Activated T-helper 1 cell treated with anti-CD3 and anti-CD28 coated beads, Interleukin-2, amount 50 U/mL, for 16 hours (primary cell): ENCODE results near the gene FBXO31.
"Not testable (repeated sequence)": the region's sequence is repeated elsewhere in the genome, so short reads cannot be mapped to it uniquely, and the experiment has no call there.

Experiments
- DNase-seq, 2 donors: peaks; one replicate each; pipeline ENCODE4 v3.0.0-alpha.2; 2020; ENCODE audit warnings: low read depth in 1 of 2, low spot score in 1 of 2

The FBXO31 gene

GRCh38 chr16:87365021-87365713 is 18.4 kb downstream of the FBXO31 start:
- no peak for DNase-seq

GRCh38 chr16:87363771-87364455 is 19.7 kb downstream of the FBXO31 start:
- DNase-seq: no peak

GRCh38 chr16:87362828-87363559 is 20.6 kb downstream of the FBXO31 start:
- not testable (repeated sequence) for DNase-seq

- DNase-seq: no peak
Measured at GRCh38 chr16:87361916-87362619, 21.5 kb downstream of the FBXO31 start.

GRCh38 chr16:87360862-87361610 is 22.5 kb downstream of the FBXO31 start:
- no peak for DNase-seq

- no peak for DNase-seq
Measured at GRCh38 chr16:87359121-87359520, 24.5 kb downstream of the FBXO31 start.

- DNase-seq: no peak
Measured at GRCh38 chr16:87358696-87359095, 24.9 kb downstream of the FBXO31 start.

- no peak for DNase-seq
Measured at GRCh38 chr16:87358250-87358649, 25.3 kb downstream of the FBXO31 start.

- no peak for DNase-seq
Measured at GRCh38 chr16:87356491-87356853, 27.1 kb downstream of the FBXO31 start.

- DNase-seq: no peak
Measured at GRCh38 chr16:87353613-87354012, 30.0 kb downstream of the FBXO31 start.

GRCh38 chr16:87352818-87353217 is 30.8 kb downstream of the FBXO31 start:
- no peak for DNase-seq

- no peak for DNase-seq
Measured at GRCh38 chr16:87351320-87351698, 32.3 kb downstream of the FBXO31 start.

GRCh38 chr16:87350681-87351319 is 32.8 kb downstream of the FBXO31 start:
- DNase-seq: no peak

GRCh38 chr16:87350031-87350430 is 33.5 kb downstream of the FBXO31 start:
- no peak for DNase-seq

GRCh38 chr16:87348616-87349157 is 34.9 kb downstream of the FBXO31 start:
- no peak for DNase-seq

- no peak for DNase-seq
Measured at GRCh38 chr16:87347932-87348615, 35.5 kb downstream of the FBXO31 start.

GRCh38 chr16:87346517-87347060 is 37.0 kb downstream of the FBXO31 start:
- no peak for DNase-seq

- DNase-seq: no peak
Measured at GRCh38 chr16:87345726-87346424, 37.7 kb downstream of the FBXO31 start.
